ENCODE results near the gene MYG1.
"Not testable (repeated sequence)": the region's sequence is repeated elsewhere in the genome, so short reads cannot be mapped to it uniquely, and the experiment has no call there.

The MYG1 gene

GRCh38 chr12:53286448-53286847 is 13.0 kb upstream of the MYG1 start:
- DNase-seq (ENCODE audit: low read depth) = no peak

- peak; percentile 38 for DNase-seq (ENCODE audit: low read depth)
Observed at GRCh38 chr12:53287741-53288216, 11.7 kb upstream of the MYG1 start.

- DNase-seq (ENCODE audit: low read depth) = no peak
Observed at GRCh38 chr12:53288322-53288721, 11.2 kb upstream of the MYG1 start.

GRCh38 chr12:53289891-53290290 is 9.6 kb upstream of the MYG1 start:
- DNase-seq (ENCODE audit: low read depth) = no peak

- DNase-seq (ENCODE audit: low read depth) = no peak
Observed at GRCh38 chr12:53290661-53291060, 8.8 kb upstream of the MYG1 start.

GRCh38 chr12:53292426-53292825 is 7.1 kb upstream of the MYG1 start:
- DNase-seq (ENCODE audit: low read depth) = no peak

- peak; percentile 68 for DNase-seq (ENCODE audit: low read depth)
Observed at GRCh38 chr12:53295070-53295890, 4.2 kb upstream of the MYG1 start, which contains the start of gene PFDN5. Gene PFDN5 (plus strand): TSS chr12:53295542. CDS start chr12:53295568, 26 bp downstream.

- DNase-seq (ENCODE audit: low read depth) = no peak
Observed at GRCh38 chr12:53295891-53296219, 3.6 kb upstream of the MYG1 start.

GRCh38 chr12:53297106-53297505 is 2.4 kb upstream of the MYG1 start:
- not testable (repeated sequence) for DNase-seq (ENCODE audit: low read depth)

- no peak for DNase-seq (ENCODE audit: low read depth)
Observed at GRCh38 chr12:53298164-53298563, 1.3 kb upstream of the MYG1 start.

- no peak for DNase-seq (ENCODE audit: low read depth)
Observed at GRCh38 chr12:53299101-53299453, 418 bp upstream of the MYG1 start.

GRCh38 chr12:53300187-53300586 is 692 bp downstream of the MYG1 start:
- DNase-seq (ENCODE audit: low read depth) = no peak

- DNase-seq (ENCODE audit: low read depth) = no peak
Observed at GRCh38 chr12:53302903-53303302, 3.4 kb downstream of the MYG1 start.

GRCh38 chr12:53306826-53307225 is 7.3 kb downstream of the MYG1 start:
- DNase-seq (ENCODE audit: low read depth) = no peak

- DNase-seq (ENCODE audit: low read depth) = no peak
Observed at GRCh38 chr12:53308276-53308675, 8.8 kb downstream of the MYG1 start.

- no peak for DNase-seq (ENCODE audit: low read depth)
Observed at GRCh38 chr12:53313996-53314395, 14.5 kb downstream of the MYG1 start.

GRCh38 chr12:53320352-53321195 is 21.1 kb downstream of the MYG1 start:
- DNase-seq (ENCODE audit: low read depth) = no peak

- peak; percentile 37 for DNase-seq (ENCODE audit: low read depth)
Observed at GRCh38 chr12:53324113-53324778, 24.8 kb downstream of the MYG1 start.

- DNase-seq (ENCODE audit: low read depth) = peak; percentile 69
Observed at GRCh38 chr12:53324779-53325510, 25.4 kb downstream of the MYG1 start.

- no peak for DNase-seq (ENCODE audit: low read depth)
Observed at GRCh38 chr12:53325511-53326061, 26.1 kb downstream of the MYG1 start.

- DNase-seq (ENCODE audit: low read depth) = no peak
Observed at GRCh38 chr12:53326460-53327185, 27.1 kb downstream of the MYG1 start.
